Spleen (tissue), 7 donors: ENCODE results near the gene DSCAML1.

Source experiments
- CTCF ChIP-seq, 11 experiments: fragments of 200-600 bp in 7 of 11; fragments of 450-650 bp in 4 of 11; sonication (generic) in 4 of 11; IDR thresholded peaks in 8 of 11; conservative IDR thresholded peaks in 3 of 11; 1 replicate in 7 of 11; 2 replicates in 4 of 11; pipeline versions ENCODE4 v1.4.0 to v1.8.0; 2016 to 2021; ENCODE audit warnings: antibody characterized with exemption in 11 of 11, inconsistent platforms in 4 of 11, mild to moderate bottlenecking in 1 of 11
- POLR2A ChIP-seq, 3 donors: fragments of 450-650 bp; IDR thresholded peaks; one replicate each; pipeline ENCODE4 v1.5.1; 2017; ENCODE audit warnings: antibody characterized with exemption in 3 of 3, mild to moderate bottlenecking in 1 of 3
- donor health status: DM: no; HTN: no; CAD: no; lungs with moderate emphysema.
- donor health status: DM: no; HTN: no; CAD: no.
- donor health status: DM: no; HTN: no; CAD: no.

- TF ChIP-seq POLR2A (IDR thresholded peaks at IDR 0.05) = no peak
- TF ChIP-seq CTCF (IDR thresholded peaks at IDR 0.05 in 8 of 11, conservative IDR thresholded peaks at IDR 0.05 in 3 of 11) = no peak
Observed at GRCh38 chr11:117442049-117442868, 354.8 kb downstream of the DSCAML1 start.
